Upper lobe of left lung (tissue), 6 donors: ENCODE measurements around the gene PHACTR1. TPM values are rescaled to one million over a fixed set of nuclear protein-coding genes. Genes with fewer than 3 reads are reported as not detected.

ENCODE experiments used
- ATAC-seq, 2 donors: fragments of 200-7000 bp; cut with Tn5 transposase; one replicate each; pipeline ENCODE4 v1.9.1; 2022; ENCODE audit warnings: mild to moderate bottlenecking in 2 of 2, moderate library complexity in 2 of 2; ENCODE audit not compliant: low FRiP score in 2 of 2
- DNase-seq, 2 donors: peaks; one replicate each; pipeline ENCODE4 v3.0.0-alpha.2; 2019 to 2020
- H3K27ac ChIP-seq, 4 donors: fragments of 200-600 bp; sonication (generic); one replicate each; pipeline ENCODE4 v1.5.1; 2016 to 2019
- H3K27me3 ChIP-seq, 4 donors: fragments of 200-600 bp; sonication (generic); one replicate each; pipeline ENCODE4 v1.5.1; 2017 to 2019
- H3K36me3 ChIP-seq, 4 donors: fragments of 200-600 bp; sonication (generic); one replicate each; pipeline ENCODE4 v1.5.1; 2016 to 2019
- H3K4me1 ChIP-seq, 4 donors: fragments of 200-600 bp; sonication (generic); one replicate each; pipeline ENCODE4 v1.5.1; 2018 to 2019
- H3K4me3 ChIP-seq, 4 donors: fragments of 200-600 bp; sonication (generic); one replicate each; pipeline ENCODE4 v1.5.1; 2017 to 2019; ENCODE audit warnings: mild to moderate bottlenecking in 2 of 4, moderate library complexity in 1 of 4
- H3K9me3 ChIP-seq, 4 donors: fragments of 200-600 bp; sonication (generic); one replicate each; pipeline ENCODE4 v1.5.1; 2018 to 2019
- CTCF ChIP-seq, 6 experiments: fragments of 450-650 bp in 4 of 6; fragments of 200-600 bp in 2 of 6; sonication (generic) in 2 of 6; IDR thresholded peaks; one replicate each; pipeline ENCODE4 v1.5.1; 2016 to 2019; ENCODE audit warnings: antibody characterized with exemption in 6 of 6
- EP300 ChIP-seq, 4 donors: sonication (generic); formaldehyde crosslinking; IDR thresholded peaks; one replicate each; pipeline ENCODE4 v1.5.1; 2017; ENCODE audit warnings: antibody characterized with exemption in 4 of 4, control low read depth in 2 of 4
- POLR2A ChIP-seq, 4 donors: fragments of 450-650 bp; IDR thresholded peaks; one replicate each; pipeline ENCODE4 v1.5.1; 2016 to 2017; ENCODE audit warnings: antibody characterized with exemption in 4 of 4, mild to moderate bottlenecking in 2 of 4
- POLR2AphosphoS5 ChIP-seq, 2 donors: sonication (generic); formaldehyde crosslinking; IDR thresholded peaks; one replicate each; pipeline ENCODE4 v1.5.1; 2017; ENCODE audit warnings: antibody characterized with exemption in 2 of 2
- whole genome bisulfite sequencing, 2 donors: methylation state at CpG; one replicate each; pipeline ENCODE4 v1.1.5; 2017 to 2018; 5-methylcytosine and 5-hydroxymethylcytosine counted together
- total RNA-seq, 6 donors: library from RNA; depleted of rRNA in 4 of 6; stranded (reverse); fragments of >200 nt in 4 of 6; gene quantifications; one replicate each; pipeline versions ENCODE4 v1.1.0 to v1.2.1, GENCODE V29; 2016 to 2021
- donor health status: DM: no; HTN: no; CAD: no; lungs with moderate emphysema.
- donor health status: DM: no; HTN: yes; CAD: no; lungs with severe emphysema.

PHACTR1 gene
- total RNA-seq, 6 donors from 2014 or later = 63.2 to 121 (median 90.9) TPM

GRCh38 chr6:12748411-12748810 is 31.8 kb downstream of the PHACTR1 start:
- Histone ChIP-seq H3K36me3 (no peaks in the 10 kb centered on the region), H3K4me1 (peaks cover 0 to 10% (median 6%) of the 10 kb centered on the region in 4 donors), H3K9me3 (no peaks in the 10 kb centered on the region), H3K27me3 (peaks cover 0 to 15% (median 6%) of the 10 kb centered on the region in 4 donors), H3K27ac (no peak overlapping the region), H3K4me3 (no peak overlapping the region)
- WGBS, 2 donors = 13 to 15% methylated on average over 2 of the region's 2 CpGs
- DNase-seq (no peak), ATAC-seq (no peak)
- no peak for TF ChIP-seq CTCF (IDR thresholded peaks at IDR 0.05)
- TF ChIP-seq POLR2AphosphoS5 (IDR thresholded peaks at IDR 0.05) = no peak
- no peak for TF ChIP-seq EP300 (IDR thresholded peaks at IDR 0.05)
- no peak for TF ChIP-seq POLR2A (IDR thresholded peaks at IDR 0.05)

GRCh38 chr6:12748815-12749521 is 32.4 kb downstream of the PHACTR1 start:
- Histone ChIP-seq H3K27ac (no peak overlapping the region), H3K9me3 (no peaks in the 10 kb centered on the region), H3K36me3 (no peaks in the 10 kb centered on the region), H3K4me3 (no peak overlapping the region), H3K27me3 (peaks cover 0 to 15% (median 6%) of the 10 kb centered on the region in 4 donors), H3K4me1 (peaks cover 0 to 10% (median 6%) of the 10 kb centered on the region in 4 donors)
- 3 to 4% methylated on average over 17 to 22 of the region's 23 CpGs for WGBS, 2 donors
- ATAC-seq = peak in 1 of 2 donors; percentile 35
- TF ChIP-seq EP300 (IDR thresholded peaks at IDR 0.05) (no peak), POLR2A (IDR thresholded peaks at IDR 0.05) (no peak), CTCF (IDR thresholded peaks at IDR 0.05) (no peak), POLR2AphosphoS5 (IDR thresholded peaks at IDR 0.05) (no peak)
- peak in 1 of 2 donors; percentile 67 for DNase-seq

- peak in 1 of 2 donors; percentile 83 for DNase-seq
- H3K4me1 ChIP-seq = peaks cover 0 to 10% (median 6%) of the 10 kb centered on the region in 4 donors
- peaks cover 0 to 15% (median 6%) of the 10 kb centered on the region in 4 donors for H3K27me3 ChIP-seq
- TF ChIP-seq CTCF (IDR thresholded peaks at IDR 0.05) (no peak), EP300 (IDR thresholded peaks at IDR 0.05) (no peak), POLR2AphosphoS5 (IDR thresholded peaks at IDR 0.05) (no peak), POLR2A (IDR thresholded peaks at IDR 0.05) (no peak)
- no peak for ATAC-seq
- WGBS, 2 donors = 3 to 8% methylated on average over 23 to 41 of the region's 75 CpGs
- H3K36me3 ChIP-seq = no peaks in the 10 kb centered on the region
- peak overlapping the region in 2 of 4 donors; percentile 1 to 14 for H3K4me3 ChIP-seq
- H3K9me3 ChIP-seq = no peaks in the 10 kb centered on the region
- H3K27ac ChIP-seq = no peak overlapping the region
Measured at GRCh38 chr6:12749531-12750379, 33.2 kb downstream of the PHACTR1 start.

GRCh38 chr6:12750416-12750815 is 33.8 kb downstream of the PHACTR1 start:
- H3K9me3 ChIP-seq = no peaks in the 10 kb centered on the region
- H3K36me3 ChIP-seq = no peaks in the 10 kb centered on the region
- no peak for ATAC-seq
- no peak for TF ChIP-seq POLR2AphosphoS5 (IDR thresholded peaks at IDR 0.05)
- TF ChIP-seq EP300 (IDR thresholded peaks at IDR 0.05) = no peak
- no peak for TF ChIP-seq CTCF (IDR thresholded peaks at IDR 0.05)
- no peak for TF ChIP-seq POLR2A (IDR thresholded peaks at IDR 0.05)
- no peak for DNase-seq
- no peak overlapping the region for H3K27ac ChIP-seq
- peaks cover 0 to 15% (median 6%) of the 10 kb centered on the region in 4 donors for H3K27me3 ChIP-seq
- H3K4me3 ChIP-seq = no peak overlapping the region
- WGBS, 2 donors = 17 to 21% methylated on average over 4 of the region's 4 CpGs
- peaks cover 0 to 10% (median 6%) of the 10 kb centered on the region in 4 donors for H3K4me1 ChIP-seq
